ENCODE data around the gene ZBTB7A. TPM values are rescaled to one million over a fixed set of nuclear protein-coding genes. Genes with fewer than 3 reads are reported as not detected.

The ZBTB7A gene
- polyA plus RNA-seq, 12 donors, result 5.2 to 29.8 (median 6.7) TPM; not detected in 1

DNA sequence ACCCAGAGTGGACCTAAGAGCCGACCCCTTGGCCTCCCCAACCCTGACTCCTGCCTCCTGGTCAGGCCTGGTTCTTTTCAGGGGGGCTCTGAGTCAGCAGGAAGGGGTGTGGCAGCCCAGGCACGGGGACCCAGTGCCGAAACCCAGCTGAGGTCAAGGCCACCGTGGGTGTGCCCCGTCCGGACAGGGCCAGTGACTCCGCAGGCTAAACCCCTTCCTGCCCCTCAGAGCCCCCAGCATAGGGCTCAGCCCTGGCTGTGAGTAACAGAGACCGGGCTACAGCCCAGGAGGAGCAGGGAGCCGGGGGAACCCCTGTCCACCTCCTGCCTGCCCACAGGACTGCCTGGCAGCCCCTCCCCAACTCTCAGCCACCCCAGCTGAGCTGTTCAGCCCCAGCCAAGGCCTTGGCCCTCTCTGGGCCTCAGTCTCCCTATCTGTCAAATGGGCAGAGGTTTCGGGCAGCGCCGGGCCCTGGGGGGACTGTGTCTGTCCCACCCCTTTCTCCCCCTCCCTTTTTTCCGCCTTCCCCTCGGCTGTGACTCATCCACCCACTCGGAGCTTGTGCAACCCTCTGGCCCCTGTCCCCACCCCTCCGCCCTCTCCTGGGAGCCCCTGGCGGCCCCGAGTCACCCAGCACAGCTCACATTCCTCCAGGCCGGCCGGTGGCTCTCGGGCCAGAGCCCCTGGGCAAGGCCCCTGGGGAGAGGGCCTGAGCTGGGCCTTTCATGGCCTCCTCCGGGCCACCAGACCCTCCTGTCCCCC, 8.6 kb downstream of the ZBTB7A start:
- DNase-seq, result no peak

DNA sequence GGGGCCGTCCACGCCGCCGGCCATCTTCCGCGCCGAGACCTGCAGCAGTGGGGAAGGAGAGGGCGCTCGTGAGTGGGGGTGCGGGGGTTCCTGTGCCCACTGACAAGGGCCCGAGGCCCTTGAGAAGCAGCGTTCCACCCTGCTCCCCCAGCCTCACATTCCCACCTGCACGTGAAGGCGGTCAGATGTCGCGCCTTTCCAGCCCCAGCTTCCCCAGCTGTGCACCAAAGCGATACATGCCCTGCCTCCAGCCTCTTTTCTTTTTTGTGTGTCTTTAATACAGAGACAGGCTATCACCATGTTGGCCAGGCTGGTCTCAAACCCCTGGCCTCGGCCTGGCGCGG, 11.5 kb downstream of the ZBTB7A start:
- DNase-seq, result no peak

DNA sequence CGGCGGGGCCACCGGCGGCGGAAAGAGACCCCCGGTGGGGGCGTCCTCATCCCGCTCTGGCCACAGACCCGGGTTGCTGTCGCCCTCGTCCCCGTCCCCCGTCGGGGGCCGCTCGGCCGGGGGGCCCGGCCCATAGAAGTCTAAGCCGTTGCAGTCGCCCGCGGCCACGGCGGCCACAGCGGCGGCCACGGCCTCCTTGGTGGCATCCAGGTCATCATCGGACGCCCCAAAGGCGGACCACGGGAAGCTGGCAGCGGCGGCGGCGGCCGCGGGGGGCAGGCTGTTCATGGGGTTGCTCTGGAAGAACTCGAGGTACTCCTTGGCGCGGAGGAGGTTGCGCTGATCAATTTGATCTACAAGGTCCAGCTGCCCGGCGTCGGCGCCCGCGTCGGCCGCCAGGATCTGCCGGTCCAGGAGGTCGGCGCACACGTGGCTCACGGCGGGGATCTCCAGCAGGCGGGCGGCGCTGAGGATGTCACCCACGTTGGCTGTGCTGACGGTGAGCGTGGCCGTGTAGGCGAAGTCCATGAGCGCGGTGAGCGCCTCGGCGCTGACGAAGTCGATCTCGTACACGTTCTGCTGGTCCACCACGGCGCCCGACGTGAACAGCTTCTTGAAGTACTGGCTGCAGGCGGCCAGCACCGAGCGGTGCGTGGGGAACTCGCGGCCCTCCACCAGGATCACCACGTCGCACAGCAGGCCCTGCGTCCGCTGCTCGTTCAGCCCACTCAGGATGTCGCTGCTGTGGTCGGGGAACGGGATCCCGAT, 12.1 kb downstream of the ZBTB7A start:
- DNase-seq, result no peak

DNA sequence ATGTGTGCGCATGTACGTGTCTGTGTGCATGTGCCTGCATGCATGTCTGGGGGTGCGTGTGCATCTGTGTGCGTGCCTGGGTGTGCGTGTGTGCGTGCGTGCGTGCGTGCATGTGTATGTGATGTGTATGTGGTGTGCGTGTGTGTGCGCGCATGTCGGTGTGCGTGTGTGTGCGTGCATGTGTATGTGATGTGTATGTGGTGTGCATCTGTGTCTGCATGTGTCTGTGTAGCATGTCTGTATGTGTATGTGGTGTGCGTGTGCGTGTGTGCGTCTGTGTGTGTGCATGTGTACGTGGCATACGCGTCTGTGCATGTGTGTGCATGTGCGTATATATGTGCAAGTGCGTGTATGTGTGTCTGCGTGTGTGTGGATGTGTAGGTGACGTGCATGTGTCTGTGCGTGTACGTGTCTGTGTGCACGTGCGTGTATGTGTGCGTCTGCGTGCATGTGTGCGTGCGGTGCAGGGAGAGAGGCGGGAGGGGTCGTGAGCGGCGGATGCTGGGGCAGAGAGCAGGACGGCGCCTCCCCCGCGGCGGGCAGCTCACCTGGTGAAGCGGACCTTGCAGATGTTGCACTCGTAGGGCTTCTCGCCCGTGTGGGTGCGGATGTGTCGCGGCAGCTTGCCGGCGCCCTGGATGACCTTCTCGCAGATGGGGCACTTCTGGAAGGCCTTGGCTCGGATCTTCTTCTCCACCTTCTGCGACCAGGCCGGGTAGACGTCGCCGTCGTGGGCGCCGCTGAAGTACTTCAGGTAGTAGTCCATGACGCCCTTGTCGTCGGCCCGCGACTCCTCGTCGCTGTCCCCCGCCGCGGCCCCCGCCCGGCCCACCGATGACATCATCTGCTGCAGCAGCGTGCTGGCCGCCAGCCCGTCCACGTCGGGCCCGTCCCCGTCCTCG, 13.0 kb downstream of the ZBTB7A start:
- DNase-seq, result no peak

DNA sequence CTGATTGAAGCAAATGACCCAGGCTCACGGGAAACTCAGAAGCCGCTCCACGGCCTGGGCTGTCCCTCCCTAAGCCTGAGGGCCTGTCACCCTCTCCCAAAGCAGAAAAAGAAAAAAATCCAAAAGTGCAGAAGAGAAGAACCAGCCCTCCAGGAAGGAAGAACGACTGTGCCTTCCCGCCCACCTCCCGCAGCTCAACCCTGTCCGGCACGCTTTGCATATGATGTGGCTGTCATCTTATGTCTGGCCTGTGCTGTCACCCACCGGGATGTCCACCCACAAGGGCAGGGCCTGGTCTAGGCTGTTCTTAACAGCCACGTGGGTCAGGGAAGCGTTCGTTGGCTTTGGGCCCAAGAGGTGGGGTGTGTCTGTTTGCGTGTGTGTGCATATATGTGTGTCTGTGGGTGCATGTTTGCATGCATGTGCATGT, 13.7 kb downstream of the ZBTB7A start:
- no peak for DNase-seq

DNA sequence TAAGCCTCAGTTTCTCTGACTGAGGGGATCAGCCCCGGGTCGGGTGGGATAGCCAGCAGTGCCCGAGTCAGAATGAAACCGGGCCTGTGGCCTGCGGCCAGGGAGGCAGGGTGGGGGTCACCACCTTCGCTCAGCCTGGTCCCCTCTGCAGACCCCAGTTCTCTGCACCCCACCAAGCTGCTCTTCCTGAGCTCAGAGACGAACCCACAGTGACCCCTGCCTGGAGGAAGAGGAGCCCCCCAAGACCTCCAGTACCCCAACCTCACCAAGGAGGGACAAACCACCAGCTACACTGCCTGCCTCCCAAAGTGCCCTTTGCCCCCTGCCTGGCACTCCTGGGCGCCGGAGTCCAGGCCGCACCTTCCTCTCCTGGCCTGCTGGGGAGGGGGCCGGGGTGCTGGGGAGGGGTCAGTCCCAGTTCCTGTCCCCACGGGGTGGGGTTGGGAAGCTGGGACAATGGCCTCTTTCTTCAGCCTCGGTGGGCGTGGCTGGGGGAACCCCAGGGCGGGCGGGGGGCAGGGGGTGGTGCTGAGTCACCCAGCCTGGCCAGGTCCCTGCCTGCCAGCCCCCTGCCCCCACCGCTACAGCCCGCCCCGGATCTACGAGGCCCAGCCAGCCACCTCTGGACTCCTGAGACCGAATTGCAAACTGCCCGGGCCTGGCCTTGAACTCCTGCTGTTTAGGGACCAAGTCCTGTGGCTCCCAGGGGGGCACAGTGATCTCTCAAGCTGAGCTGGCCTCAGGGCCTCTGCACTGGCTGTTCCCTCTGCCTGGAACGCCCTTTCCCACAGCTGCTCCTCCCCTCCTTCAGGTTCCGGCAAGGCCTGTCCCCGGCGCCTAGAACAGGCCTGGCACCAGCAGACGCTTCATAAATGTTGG, 14.3 kb downstream of the ZBTB7A start:
- DNase-seq, result no peak

DNA sequence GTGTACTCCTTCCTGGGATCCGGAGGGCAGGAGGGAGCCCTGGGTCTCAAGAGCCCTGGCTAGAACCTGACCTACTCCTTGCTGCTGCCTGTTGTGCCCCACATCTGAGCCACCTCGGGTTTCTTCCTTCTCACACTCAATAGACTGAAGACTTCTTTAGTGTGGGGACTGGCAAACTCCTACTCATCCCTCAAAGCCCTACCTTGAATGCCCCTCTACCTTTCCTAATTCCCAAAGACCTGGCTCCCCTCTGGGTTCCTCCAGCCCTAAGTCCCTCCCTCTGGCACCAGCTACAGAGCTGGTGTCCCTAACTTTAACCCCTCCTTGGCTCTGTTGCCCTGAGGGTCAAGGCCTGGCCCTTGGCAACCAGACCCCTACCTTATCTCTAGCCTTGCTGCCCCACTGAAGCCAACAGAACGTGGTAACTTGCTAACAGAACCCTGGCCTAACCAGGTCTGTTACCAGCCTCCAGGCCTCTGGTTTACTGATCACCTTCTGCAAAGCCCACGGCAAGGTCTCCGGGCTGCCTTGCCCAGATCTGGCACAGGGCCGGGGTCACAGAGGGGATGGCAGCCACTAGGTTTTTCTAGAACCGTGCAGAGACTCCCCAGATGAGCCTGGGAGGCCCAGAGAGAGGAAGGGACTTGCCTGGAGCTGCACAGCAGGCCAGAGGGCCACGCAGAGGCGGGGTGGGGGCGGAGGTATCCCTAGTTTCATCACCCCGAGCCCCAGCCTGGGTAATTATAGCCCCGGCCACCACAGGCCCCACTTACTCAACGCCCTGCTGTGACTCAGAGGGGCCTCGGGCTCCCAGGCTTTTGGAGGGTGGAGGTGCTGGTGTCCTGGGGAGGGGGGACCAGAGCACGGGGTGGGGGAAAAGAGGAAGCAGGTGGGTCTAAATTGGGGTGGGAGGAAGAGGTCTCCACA, 15.3 kb downstream of the ZBTB7A start:
- DNase-seq, result no peak

DNA sequence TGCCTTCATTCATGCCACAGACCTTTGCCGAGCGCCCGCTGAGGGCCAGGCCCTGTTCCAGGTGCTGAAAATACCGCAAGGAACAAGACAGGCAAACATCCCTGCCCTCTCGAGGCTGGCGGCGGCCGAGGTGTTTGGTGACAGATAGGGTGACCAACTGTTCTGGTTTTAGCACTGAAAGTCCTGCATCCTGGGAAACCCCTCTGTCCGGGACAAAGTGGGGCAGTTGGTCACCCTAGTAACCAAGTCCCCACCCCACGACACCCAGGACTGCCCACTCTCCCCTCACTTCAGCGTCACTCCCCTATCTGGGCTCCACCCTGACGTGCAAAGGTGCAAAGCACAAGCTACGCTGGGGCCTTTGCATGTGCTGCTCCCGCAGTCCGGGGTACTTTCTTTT, 17.3 kb downstream of the ZBTB7A start:
- DNase-seq, result no peak

DNA sequence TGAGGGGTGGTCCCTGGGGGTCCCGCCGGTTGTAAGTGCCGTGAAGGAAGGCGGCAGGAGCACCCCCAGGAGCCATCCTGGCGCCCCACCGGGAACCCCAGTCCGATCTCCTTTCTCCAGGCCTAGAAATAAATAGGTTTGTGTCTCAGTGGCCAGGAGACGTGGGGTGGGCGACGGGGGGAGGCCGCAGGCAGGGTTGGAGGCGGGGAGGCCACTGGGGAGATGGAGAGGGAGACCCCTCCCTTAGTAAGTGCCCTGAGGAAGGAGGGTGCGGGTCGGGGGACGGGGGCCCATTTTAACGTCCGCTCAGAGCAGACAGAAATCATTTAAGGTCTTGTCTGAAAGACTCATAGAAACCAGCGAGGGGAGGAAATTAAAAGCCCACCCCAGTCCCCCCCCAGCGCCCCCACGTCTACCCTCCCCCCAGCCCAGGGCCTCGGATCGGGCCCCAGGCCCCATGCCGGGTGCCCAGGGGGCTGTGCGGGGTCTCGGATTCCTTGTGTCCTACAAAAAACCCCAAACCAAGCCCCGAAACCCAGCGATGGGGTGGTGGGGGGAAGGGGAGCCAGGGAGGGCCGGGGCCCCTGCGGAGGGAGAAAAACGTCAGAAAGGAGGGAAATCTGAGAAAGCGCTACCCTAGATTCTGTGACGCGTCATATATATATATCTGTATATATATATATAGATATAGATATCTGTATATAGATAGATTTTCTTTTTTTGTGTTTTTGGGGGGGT, 19.6 kb downstream of the ZBTB7A start:
- no peak for DNase-seq

DNA sequence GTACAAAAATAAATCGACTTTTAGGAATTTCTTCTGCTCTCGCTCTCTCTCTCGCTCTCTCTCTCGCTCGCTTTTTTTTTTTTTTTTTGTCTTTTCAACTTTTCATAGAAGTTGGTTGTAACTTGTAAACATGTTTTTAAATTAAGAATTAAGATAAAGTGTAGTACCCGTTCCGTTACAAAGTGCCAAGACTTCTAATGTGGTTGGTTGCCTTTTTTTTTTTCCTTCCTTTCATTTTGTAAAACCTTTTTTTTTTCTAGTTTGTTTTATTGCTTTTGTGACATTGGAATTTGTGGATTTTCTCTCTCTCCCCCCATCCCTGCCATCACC, 20.4 kb downstream of the ZBTB7A start:
- no peak for DNase-seq

DNA sequence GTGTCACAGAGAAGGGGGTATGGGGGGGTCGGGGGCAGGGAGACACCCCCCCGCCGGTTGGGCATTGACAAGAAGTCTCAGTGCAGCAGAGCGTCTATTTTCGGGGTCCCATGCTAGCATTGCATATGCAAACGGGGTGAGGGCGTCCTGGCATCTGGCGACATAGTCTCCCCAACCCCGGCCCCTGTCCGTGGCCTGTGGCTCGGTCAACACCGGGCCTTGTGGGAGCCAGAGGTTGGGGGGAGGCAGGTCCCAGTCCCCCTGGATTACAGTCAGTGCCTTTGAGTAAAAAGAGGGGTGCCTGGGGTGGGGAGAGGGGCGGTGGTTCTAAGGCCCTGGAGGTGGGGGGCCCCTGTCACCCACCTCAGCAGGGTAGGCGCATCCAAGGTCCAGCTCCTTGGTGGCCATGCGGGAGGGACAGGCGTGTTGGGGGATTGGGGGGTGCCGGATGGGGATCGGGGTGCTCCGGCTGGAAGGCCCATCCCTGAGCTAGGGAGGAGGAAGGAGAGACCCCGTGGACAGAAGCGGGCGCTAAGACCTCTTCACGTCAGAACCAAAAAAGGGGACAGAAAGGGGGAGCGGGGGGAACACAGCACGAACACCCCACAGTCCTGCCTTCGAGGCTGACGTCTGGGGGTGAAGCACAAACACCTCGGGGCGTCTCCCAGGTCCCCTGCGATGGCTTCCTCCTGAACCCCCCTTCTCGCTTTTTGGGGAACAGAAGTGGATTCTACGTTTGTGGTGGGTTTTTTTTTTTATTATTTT, 20.9 kb downstream of the ZBTB7A start:
- DNase-seq, result no peak

DNA sequence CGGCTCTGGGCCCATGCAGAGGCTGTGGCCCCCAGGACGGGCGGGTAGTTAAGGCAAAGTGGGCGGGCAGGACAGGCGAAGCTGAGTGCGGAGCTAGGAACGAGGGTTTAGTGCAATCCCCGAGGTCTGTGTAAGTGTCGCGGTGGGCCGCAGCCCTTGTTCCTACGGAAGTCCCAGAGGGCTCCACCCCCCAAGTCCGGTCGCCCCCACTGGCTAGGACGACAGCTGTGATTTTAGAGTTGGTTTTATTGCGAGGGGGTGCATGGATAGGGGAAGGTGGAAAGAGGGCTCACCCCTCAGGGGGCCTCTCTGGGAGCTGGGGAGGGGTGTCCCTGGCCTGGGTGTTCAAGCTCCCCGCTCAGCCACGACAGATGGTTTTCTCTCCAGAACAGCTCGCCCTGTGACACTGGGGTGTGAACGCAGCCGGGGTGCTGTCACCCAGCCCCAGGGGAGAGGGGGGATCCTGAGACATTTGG, 21.7 kb downstream of the ZBTB7A start:
- no peak for DNase-seq

DNA sequence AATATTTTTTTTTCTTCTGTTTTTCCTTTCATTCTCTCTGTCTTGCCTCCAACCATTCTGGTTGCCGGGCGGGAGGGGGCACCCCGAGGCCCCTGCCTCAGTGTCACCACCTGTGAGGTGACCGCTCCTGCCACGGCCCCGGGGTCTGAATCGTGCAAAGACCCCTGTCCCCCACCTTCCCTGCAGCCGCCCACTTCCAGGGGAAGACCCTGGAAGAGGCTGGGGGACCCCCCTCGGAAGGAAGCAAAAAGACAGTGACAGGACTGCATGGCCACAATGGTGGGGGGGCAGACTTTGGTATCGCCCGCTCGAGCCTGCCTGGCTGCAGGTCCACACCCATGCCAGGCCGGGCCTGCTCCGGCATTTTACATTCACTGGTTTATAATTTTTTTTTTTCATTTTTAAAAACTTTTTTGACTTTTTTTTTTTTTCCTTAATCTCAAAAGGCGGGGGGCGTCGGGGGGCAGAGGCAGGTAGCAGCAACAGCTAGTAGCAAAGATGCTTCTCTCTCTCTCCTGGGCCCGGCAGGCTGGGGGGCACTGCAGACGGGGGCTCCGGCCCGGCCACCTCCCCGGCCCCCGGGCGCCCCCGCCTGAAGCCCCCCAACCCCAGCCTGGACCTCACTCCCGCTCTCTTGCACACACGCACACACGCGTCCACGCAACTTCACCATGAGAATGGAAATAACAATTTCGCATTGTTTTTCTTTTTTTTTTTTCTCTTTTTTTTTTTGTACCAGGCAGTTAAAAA, 22.6 kb downstream of the ZBTB7A start:
- DNase-seq, result no peak

DNA sequence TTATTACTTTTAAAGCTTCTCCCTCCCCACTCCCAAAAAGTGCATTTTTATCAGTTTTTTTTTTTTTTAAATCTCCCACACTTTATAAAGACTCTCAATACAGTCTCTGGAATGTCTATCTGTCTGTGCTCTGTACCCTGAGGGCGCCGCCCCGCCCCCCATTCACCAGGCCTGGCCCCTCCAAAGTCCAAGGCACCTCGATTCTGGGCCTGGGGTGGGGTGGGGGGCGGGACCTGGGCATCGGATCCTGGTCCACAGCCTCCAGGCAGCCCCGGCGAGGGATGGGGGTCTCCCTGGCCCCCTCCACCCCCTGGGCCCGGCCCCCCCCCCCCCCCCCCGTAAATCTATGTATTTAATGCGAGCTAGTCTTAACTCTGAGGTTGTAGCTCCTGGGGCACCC, 23.3 kb downstream of the ZBTB7A start:
- DNase-seq, result no peak

DNA sequence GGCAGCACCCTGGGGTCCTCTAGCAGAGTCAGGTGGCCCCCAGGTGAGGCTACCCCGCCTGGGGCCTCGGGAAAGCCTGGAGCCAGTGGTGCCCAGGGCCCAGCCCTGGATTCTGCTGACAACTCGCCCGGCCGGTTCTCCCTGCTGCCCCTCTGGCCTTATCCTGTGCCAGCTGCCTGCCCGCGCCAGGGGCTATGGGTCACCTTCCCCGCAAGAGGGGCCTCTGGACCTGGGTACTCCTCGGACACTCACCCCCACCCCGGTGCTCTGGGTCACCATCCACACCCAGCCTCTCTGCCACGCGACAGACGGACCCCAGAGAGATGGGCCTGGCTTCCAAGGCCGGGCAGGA, 24.0 kb downstream of the ZBTB7A start:
- DNase-seq, result no peak

DNA sequence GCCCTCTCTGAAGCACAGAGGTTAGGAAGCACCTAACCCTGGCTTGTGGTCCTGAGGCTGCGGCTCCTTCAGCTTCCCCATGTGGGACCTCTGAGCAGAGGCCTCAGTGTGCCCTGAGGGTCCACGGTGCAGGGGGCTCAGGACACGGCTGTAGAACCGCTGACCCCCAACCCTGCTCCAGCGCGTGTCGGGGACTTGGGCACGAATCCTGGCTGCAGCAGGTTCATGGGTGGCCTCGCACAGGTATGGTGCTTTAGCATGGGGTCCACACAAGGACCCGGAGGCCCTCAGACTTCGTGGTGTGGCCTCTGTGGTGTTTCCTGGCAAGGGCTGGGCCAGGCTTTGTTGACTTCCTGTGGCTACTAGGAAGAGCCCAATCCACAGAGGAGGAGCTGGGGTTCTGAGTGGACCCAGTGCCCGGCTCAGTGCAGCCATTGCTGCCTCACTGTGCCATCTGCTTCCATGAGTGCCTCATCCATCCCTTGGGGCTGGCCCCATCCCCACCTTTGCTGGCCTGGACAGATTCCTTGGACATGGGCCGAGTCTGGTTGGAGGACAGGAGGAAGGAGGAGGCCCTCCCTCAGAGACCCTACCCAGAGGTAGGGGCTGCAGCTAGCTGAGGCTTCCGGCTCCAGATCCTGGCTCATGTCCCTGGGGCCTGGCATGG, 24.5 kb downstream of the ZBTB7A start:
- no peak for DNase-seq

DNA sequence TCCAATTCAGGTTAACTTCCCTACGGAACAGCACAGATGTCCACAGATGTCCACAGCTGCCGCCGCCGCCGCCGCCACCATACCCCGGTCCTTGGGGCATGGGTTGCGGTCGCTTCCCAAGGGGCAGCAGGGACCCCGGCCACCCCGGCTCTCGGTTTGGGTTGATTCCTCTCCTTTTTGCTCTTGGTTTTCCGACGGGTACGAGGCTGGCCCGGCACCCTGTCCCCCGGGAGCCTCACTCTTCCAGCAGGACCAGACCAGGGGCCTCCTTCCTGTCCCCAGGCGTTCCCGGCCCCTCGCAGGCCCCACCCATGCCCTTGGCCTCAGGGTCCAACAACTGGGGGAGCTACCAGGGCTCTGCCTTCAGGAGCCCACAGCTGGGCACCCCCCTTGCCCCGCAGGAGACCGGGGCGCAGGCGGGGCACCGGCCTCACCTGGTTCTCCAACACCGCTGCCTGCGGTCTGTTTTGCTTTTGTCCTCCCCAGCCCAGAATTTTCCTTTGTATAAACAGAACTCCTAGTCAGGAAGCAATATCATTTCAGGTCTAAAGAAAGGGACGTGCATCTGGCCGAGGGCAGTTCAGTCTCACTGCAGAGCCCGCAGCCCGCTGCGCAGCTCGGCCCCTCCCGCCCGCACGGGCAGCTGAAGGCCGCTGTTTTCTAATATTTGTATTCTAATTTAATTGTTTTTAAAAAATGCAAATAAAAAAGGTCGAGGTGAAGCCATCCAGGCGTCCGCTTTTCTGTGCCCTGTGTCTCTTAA, 27.9 kb downstream of the ZBTB7A start:
- no peak for DNase-seq
